PC-9 (cell line): ENCODE results near the gene USP1. TPM values are rescaled to one million over a fixed set of nuclear protein-coding genes. Genes with fewer than 3 reads are reported as not detected.

Experiments used
- BruUV-seq: library from RNA; stranded (reverse); fragments of 400-500 nt; replicated peaks from 2 replicates; lab custom pipeline; 2021; lab: Mats Ljungman, UMichigan
- CTCF ChIA-PET: fragments of 300-600 bp; sonication (Branson Sonifier 250); formaldehyde crosslinking; loops from one replicate; lab custom pipeline; 2022; ENCODE audit warnings: antibody characterized with exemption; lab: Charles Lee
- POLR2A ChIA-PET: fragments of 300-600 bp; sonication (Branson Sonifier 250); formaldehyde crosslinking; loops from one replicate; lab custom pipeline; 2022; ENCODE audit warnings: antibody characterized with exemption; ENCODE audit not compliant: unreplicated experiment; lab: Charles Lee
- DNase-seq, 2 experiments: peaks; one replicate each; pipeline versions ENCODE4 v3.0.0 to v3.0.0-alpha.2; 2015 to 2022; ENCODE audit warnings: mixed read lengths in 1 of 2
- H2AFZ ChIP-seq: fragments of 200-600 bp; sonication (generic); 2 replicates; pipeline ENCODE4 v1.8.1; 2017; ENCODE audit warnings: antibody characterized with exemption
- H3F3A ChIP-seq: fragments of 200-600 bp; sonication (generic); 2 replicates; pipeline ENCODE4 v1.8.1; 2017; ENCODE audit warnings: antibody characterized with exemption, mild to moderate bottlenecking, low read depth; ENCODE audit not compliant: insufficient read depth
- H3K27ac ChIP-seq: fragments of 200-600 bp; sonication (generic); 2 replicates; pipeline ENCODE4 v1.6.1; 2016; ENCODE audit warnings: mixed run types
- H3K27me3 ChIP-seq: fragments of 200-600 bp; sonication (generic); 2 replicates; pipeline ENCODE4 v1.6.1; 2016; ENCODE audit warnings: low read depth, mixed run types; ENCODE audit not compliant: insufficient read depth
- H3K36me3 ChIP-seq: fragments of 200-600 bp; sonication (generic); 2 replicates; pipeline ENCODE4 v1.6.1; 2016; ENCODE audit warnings: low read depth, mixed run types
- H3K4me1 ChIP-seq: fragments of 200-600 bp; sonication (generic); replicated peaks from 2 replicates; pipeline ENCODE4 v1.6.1; 2016; ENCODE audit warnings: mixed run types; ENCODE audit not compliant: insufficient read depth
- H3K4me2 ChIP-seq: fragments of 200-600 bp; sonication (generic); 2 replicates; pipeline ENCODE4 v1.6.1; 2017; ENCODE audit warnings: mixed run types
- H3K4me3 ChIP-seq: fragments of 200-600 bp; sonication (generic); 2 replicates; pipeline ENCODE4 v1.6.1; 2016; ENCODE audit warnings: mixed run types
- H3K79me2 ChIP-seq: fragments of 200-600 bp; sonication (generic); 2 replicates; pipeline ENCODE4 v1.6.1; 2017; ENCODE audit warnings: low read depth, mixed run types
- H3K9me2 ChIP-seq: fragments of 200-600 bp; sonication (generic); 2 replicates; pipeline ENCODE4 v1.8.1; 2017; ENCODE audit warnings: mild to moderate bottlenecking; ENCODE audit not compliant: insufficient read depth
- H3K9me3 ChIP-seq: fragments of 200-600 bp; sonication (generic); 2 replicates; pipeline ENCODE4 v1.8.1; 2016; ENCODE audit warnings: low read depth; ENCODE audit not compliant: insufficient read depth
- H4K20me1 ChIP-seq: fragments of 200-600 bp; sonication (generic); 2 replicates; pipeline ENCODE4 v1.8.1; 2017; ENCODE audit not compliant: insufficient read depth
- EZH2 ChIP-seq: fragments of 200-600 bp; sonication (generic); IDR thresholded peaks from 2 replicates; pipeline ENCODE4 v1.8.0; 2017; ENCODE audit warnings: antibody characterized with exemption, low read depth
- intact Hi-C: fragments of 100-400 bp; cut with micrococcal nuclease; formaldehyde crosslinking; loops from one replicate; pipeline ENCODE4 v1.10.0; 2022; ENCODE audit not compliant: unreplicated experiment
- total RNA-seq: library from RNA; stranded (reverse); gene quantifications from 2 replicates; pipeline ENCODE4 v1.2.3, GENCODE V29; 2021
- TF ChIP-seq, protein P1 (sequence below): fragments of 200-600 bp; sonication (generic); conservative IDR thresholded peaks from 2 replicates; pipeline ENCODE4 v1.6.1; 2017; ENCODE audit warnings: mixed run types, antibody characterized with exemption, mild to moderate bottlenecking, moderate library complexity

Gene USP1
- total RNA-seq, 1 experiment from 2014 or later = 50.3 TPM

DNA sequence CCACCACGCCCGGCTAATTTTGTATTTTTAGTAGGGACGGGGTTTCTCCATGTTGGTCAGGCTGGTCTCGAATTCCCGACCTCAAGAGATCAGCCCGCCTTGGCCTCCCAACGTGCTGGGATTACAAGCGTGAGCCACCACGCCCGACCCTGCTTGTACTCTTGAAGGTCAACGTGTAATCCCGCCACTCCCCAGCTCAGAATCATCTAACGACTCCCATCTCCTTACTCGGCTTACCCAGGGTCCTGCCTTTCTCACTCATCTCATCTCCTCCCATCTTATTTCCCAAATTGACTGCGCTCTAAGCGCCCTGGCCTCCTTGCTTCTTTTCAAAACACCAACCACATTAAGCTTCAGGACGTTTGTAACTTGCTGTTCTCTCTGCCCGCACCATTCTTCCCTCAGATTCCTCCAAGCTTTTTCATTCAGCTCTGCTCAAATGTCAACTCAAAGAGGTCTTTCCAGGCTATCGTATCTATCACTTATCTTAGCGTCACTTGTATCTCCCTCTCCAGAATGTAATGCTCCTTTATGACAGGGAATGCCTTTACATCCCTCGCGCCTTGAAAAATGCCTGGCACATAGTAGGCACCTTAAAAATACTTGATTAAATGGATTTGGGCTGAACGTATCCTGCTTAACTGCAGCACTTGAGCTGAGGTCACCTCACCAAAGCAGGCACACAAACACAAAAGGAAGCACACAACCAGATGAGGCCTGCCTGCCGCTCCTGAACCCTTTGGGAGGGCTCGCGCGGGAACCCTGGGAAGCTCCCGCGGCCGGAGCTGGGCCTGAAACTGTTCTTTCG is 1.4 kb upstream of the USP1 start:
- Histone ChIP-seq H3K27me3 (no peaks in the 10 kb centered on the region), H3K9me2 (no peaks in the 10 kb centered on the region), H3K4me2 (peak overlapping the region; percentile 87), H3F3A (peaks cover 17% of the 10 kb centered on the region), H3K4me3 (peak overlapping the region; percentile 100), H4K20me1 (peaks cover 5% of the 10 kb centered on the region; the same call in 1 of the 2 replicates), H2AFZ (peak overlapping the region; percentile 87), H3K79me2 (peaks cover 47% of the 10 kb centered on the region), H3K9me3 (no peaks in the 10 kb centered on the region), H3K27ac (peak overlapping the region; percentile 95), H3K4me1 (peaks cover 23% of the 10 kb centered on the region), H3K36me3 (0 out of 2 replicates have a peak, but pooled peaks cover under 1% of the 10 kb centered on the region)
- ChIA-PET POLR2A (interaction anchor here (0.5 to 0.9 kb wide), 6 partner anchors 10 to 255 kb away, joined by 3 to 9 read pairs (median 5); no protein-coding TSS in a partner anchor), CTCF (interaction anchor here (0.9 kb wide), 1 partner anchor 260 kb away, joined by 5 read pairs; no protein-coding TSS in a partner anchor)
- TF ChIP-seq EZH2 = no peak
- TF ChIP-seq, protein P1, sequence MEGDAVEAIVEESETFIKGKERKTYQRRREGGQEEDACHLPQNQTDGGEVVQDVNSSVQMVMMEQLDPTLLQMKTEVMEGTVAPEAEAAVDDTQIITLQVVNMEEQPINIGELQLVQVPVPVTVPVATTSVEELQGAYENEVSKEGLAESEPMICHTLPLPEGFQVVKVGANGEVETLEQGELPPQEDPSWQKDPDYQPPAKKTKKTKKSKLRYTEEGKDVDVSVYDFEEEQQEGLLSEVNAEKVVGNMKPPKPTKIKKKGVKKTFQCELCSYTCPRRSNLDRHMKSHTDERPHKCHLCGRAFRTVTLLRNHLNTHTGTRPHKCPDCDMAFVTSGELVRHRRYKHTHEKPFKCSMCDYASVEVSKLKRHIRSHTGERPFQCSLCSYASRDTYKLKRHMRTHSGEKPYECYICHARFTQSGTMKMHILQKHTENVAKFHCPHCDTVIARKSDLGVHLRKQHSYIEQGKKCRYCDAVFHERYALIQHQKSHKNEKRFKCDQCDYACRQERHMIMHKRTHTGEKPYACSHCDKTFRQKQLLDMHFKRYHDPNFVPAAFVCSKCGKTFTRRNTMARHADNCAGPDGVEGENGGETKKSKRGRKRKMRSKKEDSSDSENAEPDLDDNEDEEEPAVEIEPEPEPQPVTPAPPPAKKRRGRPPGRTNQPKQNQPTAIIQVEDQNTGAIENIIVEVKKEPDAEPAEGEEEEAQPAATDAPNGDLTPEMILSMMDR = no peak
- BruUV-seq = TSS peak; percentile 91
- intact Hi-C loops = loop anchor here (1.0 to 5.0 kb wide), 6 partner anchors 205 to 932 kb away; partner anchors contain the start of genes ALG6 and ATG4C
- DNase-seq = peak in 1 of 2 experiments; percentile 43

DNA sequence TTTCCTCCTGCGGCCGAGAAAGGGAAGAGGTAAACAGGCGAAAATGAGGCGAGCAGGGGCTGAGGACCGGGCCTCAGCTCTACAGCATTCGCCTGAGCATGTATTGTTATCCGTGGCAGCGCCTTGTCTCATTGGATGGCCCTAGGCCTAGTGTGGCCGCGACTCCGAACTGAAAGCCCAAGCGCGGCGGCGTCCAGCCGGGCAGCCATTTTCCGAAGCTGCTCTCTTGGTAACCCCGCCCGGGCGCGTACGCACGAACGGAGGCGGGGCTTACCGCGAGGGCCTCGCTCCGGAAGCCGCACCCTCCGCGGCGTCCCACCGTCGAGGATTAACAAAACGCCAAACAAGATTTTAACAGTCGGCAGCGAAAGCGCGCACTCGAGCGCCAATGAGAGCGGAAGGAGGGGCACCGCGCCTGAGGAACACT is 797 bp upstream of the USP1 start:
- Histone ChIP-seq H3K9me2 (no peaks in the 10 kb centered on the region), H2AFZ (peak overlapping the region; percentile 87), H3K27me3 (no peaks in the 10 kb centered on the region), H3K4me2 (peak overlapping the region; percentile 87), H3K4me3 (peak overlapping the region; percentile 100), H3K79me2 (peaks cover 53% of the 10 kb centered on the region), H3K4me1 (peaks cover 23% of the 10 kb centered on the region), H3K9me3 (no peaks in the 10 kb centered on the region), H3K36me3 (peaks cover 7% of the 10 kb centered on the region; the same call in 1 of the 2 replicates), H3K27ac (peak overlapping the region; percentile 95), H4K20me1 (peaks cover 5% of the 10 kb centered on the region; the same call in 1 of the 2 replicates), H3F3A (peaks cover 17% of the 10 kb centered on the region)
- no peak for DNase-seq
- intact Hi-C loops = loop anchor here (1.0 to 5.0 kb wide), 6 partner anchors 206 to 931 kb away; partner anchors contain the start of genes ALG6 and ATG4C
- BruUV-seq = no TSS peak
- ChIA-PET POLR2A (interaction anchor here (0.5 to 0.9 kb wide), 6 partner anchors 11 to 256 kb away, joined by 3 to 9 read pairs (median 5); no protein-coding TSS in a partner anchor), CTCF (interaction anchor here (0.9 kb wide), 1 partner anchor 261 kb away, joined by 5 read pairs; no protein-coding TSS in a partner anchor)
- TF ChIP-seq, protein P1 = no peak
- no peak for TF ChIP-seq EZH2

DNA sequence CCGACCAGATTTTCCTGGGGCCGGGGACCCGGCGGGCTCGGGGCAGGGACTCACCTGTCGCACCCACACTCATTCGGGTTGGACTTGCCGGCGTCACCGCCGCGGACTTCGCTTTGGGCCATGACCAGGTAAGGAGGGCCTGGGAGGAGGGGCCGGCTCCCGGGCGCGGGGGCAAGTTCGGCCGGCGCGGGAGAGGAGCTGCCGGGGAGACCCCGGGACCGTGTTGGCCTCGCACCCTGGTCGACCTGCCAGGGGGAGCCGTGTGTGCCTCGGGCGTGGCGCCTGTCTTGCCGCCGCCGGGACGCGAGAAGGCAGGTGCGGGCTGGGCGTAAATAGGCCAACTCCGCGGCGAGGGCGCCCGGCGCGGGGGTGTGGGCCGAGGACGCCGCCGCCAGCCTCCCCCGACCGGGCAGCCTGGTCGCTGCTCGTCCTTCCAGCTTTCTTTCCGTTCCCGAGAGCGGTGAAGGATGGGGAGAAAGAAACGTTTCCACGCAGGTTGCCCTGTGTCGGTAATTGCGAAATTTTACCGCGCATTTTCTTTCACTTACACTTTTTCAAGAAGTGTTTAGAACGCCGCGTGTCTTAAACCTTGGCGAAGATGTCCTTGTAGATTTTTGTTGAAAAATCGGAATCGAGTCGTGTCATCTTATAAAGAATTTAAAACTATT is 558 bp downstream of the USP1 start:
- TF ChIP-seq EZH2 = no peak
- TF ChIP-seq, protein P1 = no peak

More for the DNA sequence above, 558 bp downstream of the USP1 start:
- Histone ChIP-seq H3K36me3 (peaks cover 19% of the 10 kb centered on the region), H3K9me2 (no peaks in the 10 kb centered on the region), H3K79me2 (peaks cover 67% of the 10 kb centered on the region), H4K20me1 (peaks cover 5% of the 10 kb centered on the region; the same call in 1 of the 2 replicates), H2AFZ (peak overlapping the region; percentile 95), H3K4me3 (peak overlapping the region; percentile 100), H3F3A (peaks cover 17% of the 10 kb centered on the region), H3K27me3 (no peaks in the 10 kb centered on the region), H3K4me1 (peaks cover 23% of the 10 kb centered on the region), H3K4me2 (peak overlapping the region; percentile 96), H3K27ac (peak overlapping the region; percentile 95), H3K9me3 (no peaks in the 10 kb centered on the region)
- intact Hi-C loops = loop anchor here (2.0 to 5.0 kb wide), 2 partner anchors 249 to 930 kb away; partner anchors contain the start of gene ALG6
- BruUV-seq = no TSS peak
- POLR2A ChIA-PET = interaction anchor here (0.6 to 0.7 kb wide), 2 partner anchors 683 to 891 kb away, joined by 3 read pairs; no protein-coding TSS in a partner anchor
- CTCF ChIA-PET = interaction anchor here (0.6 kb wide), 1 partner anchor 271 kb away, joined by 4 read pairs; no protein-coding TSS in a partner anchor
- no peak for DNase-seq
